SK-N-SH (cell line): ENCODE results near the gene RASSF8. TPM values are rescaled to one million over a fixed set of nuclear protein-coding genes. Genes with fewer than 3 reads are reported as not detected.

Experiments
- CTCF ChIA-PET: fragments of 300-600, 350-600 bp; formaldehyde crosslinking; extraction: SDS; loops from one replicate; lab custom pipeline; 2021; lab: Yijun Ruan, JAX
- POLR2A ChIA-PET: fragments of 350-600 bp; sonication (Branson Sonifier 250); formaldehyde crosslinking; extraction: SDS; loops from one replicate; lab custom pipeline; 2020; ENCODE audit warnings: antibody characterized with exemption, inconsistent platforms; lab: Yijun Ruan, JAX
- DNase-seq: peaks from one replicate; pipeline ENCODE4 v3.0.0; 2012
- H2AFZ ChIP-seq: fragments of 200-600 bp; sonication (generic); 2 replicates; pipeline ENCODE4 v1.8.1; 2016; ENCODE audit warnings: antibody characterized with exemption, mild to moderate bottlenecking, low read depth
- H3F3A ChIP-seq: fragments of 200-600 bp; sonication (generic); replicated peaks from 2 replicates; pipeline ENCODE3; 2016; ENCODE audit warnings: antibody characterized with exemption, mild to moderate bottlenecking; ENCODE audit not compliant: insufficient read depth
- H3K27ac ChIP-seq, 2 experiments: fragments of 200-500 bp in 1 of 2; fragments of 200-600 bp in 1 of 2; sonication (Bioruptor generic) in 1 of 2; sonication (generic), shearing (Covaris generic) in 1 of 2; 2 replicates each; pipeline versions ENCODE4 v1.5.1 to v1.6.1; 2014 to 2016; ENCODE audit warnings: low read depth in 2 of 2, inconsistent platforms in 1 of 2, low read length in 1 of 2, mild to moderate bottlenecking in 1 of 2, mixed read lengths in 1 of 2
- H3K27me3 ChIP-seq: fragments of 200-600 bp; sonication (generic), shearing (Covaris generic); 2 replicates; pipeline ENCODE4 v1.6.1; 2016; ENCODE audit warnings: mixed run types; ENCODE audit not compliant: insufficient read depth
- H3K36me3 ChIP-seq, 2 experiments: fragments of 200-500 bp in 1 of 2; fragments of 200-600 bp in 1 of 2; sonication (Bioruptor generic) in 1 of 2; sonication (generic) in 1 of 2; replicated peaks in 1 of 2; 2 replicates each; pipeline versions ENCODE3 to v1.5.1; 2014 to 2016; ENCODE audit warnings: low read length in 1 of 2, mild to moderate bottlenecking in 1 of 2; ENCODE audit not compliant: insufficient read depth in 2 of 2, control insufficient read depth in 1 of 2
- H3K4me1 ChIP-seq, 2 experiments: fragments of 200-500 bp in 1 of 2; fragments of 200-600 bp in 1 of 2; sonication (Bioruptor generic) in 1 of 2; sonication (generic), shearing (Covaris generic) in 1 of 2; 2 replicates each; pipeline versions ENCODE4 v1.5.1 to v1.6.1; 2014 to 2016; ENCODE audit warnings: low read depth in 1 of 2, low read length in 1 of 2, mixed run types in 1 of 2; ENCODE audit not compliant: insufficient read depth in 2 of 2, control insufficient read depth in 1 of 2
- H3K4me2 ChIP-seq: fragments of 200-600 bp; sonication (generic), shearing (Covaris generic); 2 replicates; pipeline ENCODE4 v1.6.1; 2017; ENCODE audit warnings: mixed run types
- H3K4me3 ChIP-seq, 2 experiments: fragments of 200-500 bp in 1 of 2; fragments of 200-600 bp in 1 of 2; sonication (Bioruptor generic) in 1 of 2; sonication (generic), shearing (Covaris generic) in 1 of 2; 2 replicates each; pipeline versions ENCODE4 v1.5.1 to v1.8.1; 2014 to 2016; ENCODE audit warnings: low read depth in 2 of 2, inconsistent platforms in 1 of 2, low read length in 1 of 2, mild to moderate bottlenecking in 1 of 2, mixed read lengths in 1 of 2, moderate library complexity in 1 of 2
- H3K79me2 ChIP-seq: fragments of 200-600 bp; sonication (generic); 2 replicates; pipeline ENCODE4 v1.8.1; 2017; ENCODE audit warnings: mild to moderate bottlenecking; ENCODE audit not compliant: insufficient read depth
- H3K9ac ChIP-seq: fragments of 200-600 bp; sonication (generic); 2 replicates; pipeline ENCODE4 v1.6.1; 2017; ENCODE audit warnings: mixed run types
- H3K9me2 ChIP-seq: fragments of 200-600 bp; sonication (generic); 2 replicates; pipeline ENCODE4 v1.6.1; 2017; ENCODE audit warnings: mixed run types
- H3K9me3 ChIP-seq: fragments of 200-600 bp; sonication (generic); 2 replicates; pipeline ENCODE4 v1.6.1; 2017; ENCODE audit warnings: mixed run types, mild to moderate bottlenecking, moderate library complexity
- H4K20me1 ChIP-seq: fragments of 200-600 bp; sonication (generic); 2 replicates; pipeline ENCODE4 v1.6.1; 2017; ENCODE audit warnings: mild to moderate bottlenecking, mixed run types; ENCODE audit not compliant: insufficient read depth
- CTCF ChIP-seq: fragments of 200-600 bp; sonication (generic); IDR thresholded peaks from 2 replicates; pipeline ENCODE4 v1.6.1; 2017; ENCODE audit warnings: antibody characterized with exemption, mild to moderate bottlenecking, moderate library complexity
- ELF1 ChIP-seq: IDR thresholded peaks from 2 replicates; pipeline ENCODE4 v1.4.0; 2012
- EP300 ChIP-seq, 2 experiments: IDR thresholded peaks; 2 replicates each; pipeline versions ENCODE4 v1.4.0 to v1.6.1; 2012; ENCODE audit warnings: borderline replicate concordance in 1 of 2, low read depth in 1 of 2, low read length in 1 of 2
- EZH2phosphoT487 ChIP-seq: fragments of 200-600 bp; sonication (generic); IDR thresholded peaks from 2 replicates; pipeline ENCODE4 v1.6.1; 2017; ENCODE audit warnings: low read depth, mixed run types, mild to moderate bottlenecking, antibody characterized with exemption, moderate library complexity, borderline replicate concordance
- GABPA ChIP-seq: IDR thresholded peaks from 2 replicates; pipeline ENCODE4 v1.4.0; 2012; ENCODE audit warnings: low read depth, mild to moderate bottlenecking
- GATA2 ChIP-seq: sonication (generic); formaldehyde crosslinking; IDR thresholded peaks from 2 replicates; pipeline ENCODE4 v1.5.0; 2020; ENCODE audit warnings: mild to moderate bottlenecking, missing genetic modification reagents
- NRF1 ChIP-seq: IDR thresholded peaks from 2 replicates; pipeline ENCODE4 v1.6.1; 2012; ENCODE audit warnings: low read depth, mild to moderate bottlenecking, low read length
- PBX3 ChIP-seq: IDR thresholded peaks from 2 replicates; pipeline ENCODE4; 2012
- RXRA ChIP-seq: IDR thresholded peaks from 2 replicates; pipeline ENCODE4 v1.4.0; 2012; ENCODE audit warnings: low read depth, mild to moderate bottlenecking, borderline replicate concordance
- TEAD4 ChIP-seq: IDR thresholded peaks from 2 replicates; pipeline ENCODE4 v1.4.0; 2012; ENCODE audit warnings: mild to moderate bottlenecking, borderline replicate concordance; ENCODE audit not compliant: insufficient read depth
- USF2 ChIP-seq: fragments of 150-350 bp; IDR thresholded peaks from 2 replicates; pipeline ENCODE4 v1.6.1; 2017; ENCODE audit warnings: antibody characterized with exemption, low read length, low read depth, borderline replicate concordance
- YY1 ChIP-seq: IDR thresholded peaks from 2 replicates; pipeline ENCODE4 v1.4.0; 2012; ENCODE audit warnings: low read depth, mild to moderate bottlenecking
- ZBTB33 ChIP-seq: IDR thresholded peaks from 2 replicates; pipeline ENCODE4 v1.4.0; 2012; ENCODE audit warnings: low read depth, borderline replicate concordance
- WGBS: methylation state at CpG from one replicate; pipeline ENCODE4 v1.1.6; 2017; ENCODE audit warnings: low lambda C conversion rate; 5-methylcytosine and 5-hydroxymethylcytosine counted together
- polyA plus RNA-seq, 3 experiments: library from polyadenylated mRNA; depleted of rRNA; stranded (reverse); fragments of >200 nt; gene quantifications; 2 replicates each; pipeline ENCODE4 v1.2.3, GENCODE V29; 2012
- TF ChIP-seq, protein P1 (sequence below): IDR thresholded peaks from 2 replicates; pipeline ENCODE4 v1.4.0; 2012; ENCODE audit warnings: low read depth, borderline replicate concordance
- TF ChIP-seq, protein P2 (sequence below): fragments of 150-350 bp; IDR thresholded peaks from 2 replicates; pipeline ENCODE4 v1.6.1; 2016; ENCODE audit warnings: mild to moderate bottlenecking, low read depth, low read length

RASSF8 gene
- polyA plus RNA-seq, 1 of the 3 experiments (the other 2 are of a cell fraction), result 15.3 TPM

DNA sequence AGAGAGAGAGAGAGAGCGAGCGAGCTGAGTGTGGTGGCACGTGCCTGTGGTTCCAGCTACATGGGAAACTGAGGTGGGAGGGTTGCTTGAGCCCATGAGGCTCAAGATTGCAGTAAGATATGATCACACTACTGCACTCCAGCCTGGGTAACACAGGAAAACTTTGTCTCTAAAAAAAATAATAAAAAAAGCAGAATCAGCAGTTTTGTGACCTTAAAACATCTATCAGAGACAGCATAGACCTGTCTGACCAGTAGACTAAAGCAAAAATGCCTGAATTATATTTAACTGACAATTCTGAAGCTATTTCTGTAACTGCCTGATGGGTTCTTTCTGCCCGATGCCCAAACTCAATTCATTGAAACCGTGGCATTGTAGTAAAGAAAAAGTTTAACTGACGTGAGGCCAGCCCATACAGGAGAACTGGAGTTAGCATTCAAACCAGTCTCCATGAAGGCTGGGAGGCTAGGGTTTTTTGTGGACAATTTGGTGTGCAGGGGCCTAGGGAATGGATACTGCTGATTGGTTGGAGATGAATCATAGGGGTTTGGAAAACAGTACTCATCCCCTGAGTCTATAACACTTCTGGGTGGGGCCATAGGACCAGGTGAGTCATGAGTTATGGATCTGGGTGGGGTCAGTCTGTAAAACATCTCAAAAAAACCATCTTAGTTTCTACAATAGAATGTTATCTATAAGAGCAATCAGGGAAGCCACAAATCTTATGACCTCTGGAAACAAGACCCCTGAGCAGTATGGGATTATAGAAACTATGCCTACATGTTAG lies 8.0 kb upstream of the RASSF8 start:
- Histone ChIP-seq H3K9me2 (no peaks in the 10 kb centered on the region), H3K27me3 (no peaks in the 10 kb centered on the region), H3K4me3 (no peak overlapping the region), H3F3A (no peaks in the 10 kb centered on the region), H3K9me3 (peaks cover 8% of the 10 kb centered on the region; the same call in 1 of the 2 replicates), H3K4me1 (no peaks in the 10 kb centered on the region), H3K9ac (no peak overlapping the region), H3K27ac (no peak overlapping the region), H4K20me1 (no peaks in the 10 kb centered on the region), H3K4me2 (no peak overlapping the region), H2AFZ (no peak overlapping the region), H3K36me3 (peaks cover 5 to 16% of the 10 kb centered on the region in 2 experiments), H3K79me2 (no peaks in the 10 kb centered on the region)
- DNase-seq, result no peak
- TF ChIP-seq USF2, result no peak
- ChIA-PET POLR2A (no interaction called here), CTCF (interaction anchor here (1.7 kb wide), 1 partner anchor 78 kb away, joined by 3 read pairs; no protein-coding TSS in a partner anchor)
- 92% methylated on average over 5 of the region's 6 CpGs for WGBS

DNA sequence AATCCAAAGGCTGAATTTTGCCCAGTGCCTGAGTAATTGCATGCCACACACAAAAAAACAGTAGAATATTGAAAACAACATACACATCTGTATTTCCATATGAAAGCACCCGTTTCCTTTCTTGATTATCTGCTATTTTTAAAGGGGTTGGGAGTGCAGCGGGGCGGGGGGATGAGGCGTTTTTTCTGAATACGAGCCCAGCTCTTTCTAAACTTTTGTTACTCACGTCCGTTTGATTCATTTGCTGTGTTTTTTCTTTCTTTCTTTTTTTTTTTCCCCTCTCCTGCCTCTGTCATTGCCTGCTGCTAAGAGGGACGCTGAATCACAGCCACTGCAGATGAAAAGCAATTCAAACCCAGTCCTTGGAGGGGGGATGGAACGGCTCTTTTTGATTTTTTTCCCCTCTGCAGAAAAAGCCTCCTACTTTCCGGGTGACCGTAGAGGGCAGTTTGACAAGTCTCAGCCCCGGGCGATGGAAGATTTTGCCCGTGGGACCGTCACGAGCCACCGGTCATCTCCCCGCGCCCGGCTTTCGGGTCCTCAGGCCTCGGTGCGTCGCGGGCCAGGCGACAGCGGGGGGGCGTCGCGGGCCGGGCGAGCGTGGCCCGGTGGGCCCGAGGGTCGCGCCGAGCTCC lies 572 bp upstream of the RASSF8 start:
- Histone ChIP-seq H3K9ac (peak overlapping the region; percentile 97), H3K4me1 (peaks cover 0 to 20% of the 10 kb centered on the region in 2 experiments; a peak in 2 of 4 replicates), H4K20me1 (peaks cover 29% of the 10 kb centered on the region), H3K9me3 (no peaks in the 10 kb centered on the region), H3K4me3 (peak overlapping the region; percentile 89 to 92), H3K27ac (peak overlapping the region; percentile 95 to 99), H3K9me2 (no peaks in the 10 kb centered on the region), H3K27me3 (no peaks in the 10 kb centered on the region), H2AFZ (peak overlapping the region; percentile 69; the same call in 1 of the 2 replicates), H3F3A (peaks cover 14% of the 10 kb centered on the region), H3K4me2 (peak overlapping the region; percentile 80), H3K79me2 (peaks cover 40% of the 10 kb centered on the region), H3K36me3 (peaks cover 8 to 17% of the 10 kb centered on the region in 2 experiments)
- ChIA-PET POLR2A (interaction anchor here (0.6 to 1.0 kb wide), 3 partner anchors 14 to 593 kb away, joined by 3 to 4 read pairs (median 3); no protein-coding TSS in a partner anchor), CTCF (interaction anchor here (0.7 to 3.4 kb wide), 12 partner anchors 10 to 525 kb away, joined by 3 to 19 read pairs (median 5); no protein-coding TSS in a partner anchor)
- WGBS, result 1% methylated on average over 17 of the region's 38 CpGs
- DNase-seq, result no peak
- TF ChIP-seq ELF1 (no peak), GABPA (no peak), RXRA (0 out of 2 replicates have a peak, but pooled peaks have one; percentile 5), GATA2 (CRISPR knock-in tag) (no peak), NRF1 (no peak), PBX3 (peak; percentile 37), TEAD4 (no peak), EP300 (IDR thresholded peaks at IDR 0.05; ENCODE audit: borderline replicate concordance in 1 of 2, low read depth in 1 of 2, low read length in 1 of 2) (0 out of 4 replicates have a peak, but pooled peaks of 1 of the 2 experiments have one; percentile 30), ZBTB33 (no peak; the same call in 1 of the 2 replicates), CTCF (0 out of 2 replicates have a peak, but pooled peaks have one; percentile 8), YY1 (no peak), EZH2phosphoT487 (no peak)
- TF ChIP-seq, protein P1, sequence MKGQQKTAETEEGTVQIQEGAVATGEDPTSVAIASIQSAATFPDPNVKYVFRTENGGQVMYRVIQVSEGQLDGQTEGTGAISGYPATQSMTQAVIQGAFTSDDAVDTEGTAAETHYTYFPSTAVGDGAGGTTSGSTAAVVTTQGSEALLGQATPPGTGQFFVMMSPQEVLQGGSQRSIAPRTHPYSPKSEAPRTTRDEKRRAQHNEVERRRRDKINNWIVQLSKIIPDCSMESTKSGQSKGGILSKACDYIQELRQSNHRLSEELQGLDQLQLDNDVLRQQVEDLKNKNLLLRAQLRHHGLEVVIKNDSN, result no peak
- TF ChIP-seq, protein P2, sequence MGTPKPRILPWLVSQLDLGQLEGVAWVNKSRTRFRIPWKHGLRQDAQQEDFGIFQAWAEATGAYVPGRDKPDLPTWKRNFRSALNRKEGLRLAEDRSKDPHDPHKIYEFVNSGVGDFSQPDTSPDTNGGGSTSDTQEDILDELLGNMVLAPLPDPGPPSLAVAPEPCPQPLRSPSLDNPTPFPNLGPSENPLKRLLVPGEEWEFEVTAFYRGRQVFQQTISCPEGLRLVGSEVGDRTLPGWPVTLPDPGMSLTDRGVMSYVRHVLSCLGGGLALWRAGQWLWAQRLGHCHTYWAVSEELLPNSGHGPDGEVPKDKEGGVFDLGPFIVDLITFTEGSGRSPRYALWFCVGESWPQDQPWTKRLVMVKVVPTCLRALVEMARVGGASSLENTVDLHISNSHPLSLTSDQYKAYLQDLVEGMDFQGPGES, result no peak
